ENCODE data around the gene MAPK9.

Gene MAPK9

GRCh38 chr5:180297587-180298282 lies 5.9 kb upstream of the MAPK9 start:
- H3K27me3 ChIP-seq (ENCODE audit: insufficient read depth, low read length): no peaks in the 10 kb centered on the region
- no peak overlapping the region for H3K4me3 ChIP-seq (ENCODE audit: low read length)
- H3K9me3 ChIP-seq (ENCODE audit: low read length): peaks cover 2% of the 10 kb centered on the region
- peaks cover 5% of the 10 kb centered on the region for H3K36me3 ChIP-seq (ENCODE audit: insufficient read depth, low read length)
- H3K4me1 ChIP-seq (ENCODE audit: insufficient read depth, low read length): no peaks in the 10 kb centered on the region
- no peak overlapping the region for H2AFZ ChIP-seq (ENCODE audit: low read depth, low read length)

DNA sequence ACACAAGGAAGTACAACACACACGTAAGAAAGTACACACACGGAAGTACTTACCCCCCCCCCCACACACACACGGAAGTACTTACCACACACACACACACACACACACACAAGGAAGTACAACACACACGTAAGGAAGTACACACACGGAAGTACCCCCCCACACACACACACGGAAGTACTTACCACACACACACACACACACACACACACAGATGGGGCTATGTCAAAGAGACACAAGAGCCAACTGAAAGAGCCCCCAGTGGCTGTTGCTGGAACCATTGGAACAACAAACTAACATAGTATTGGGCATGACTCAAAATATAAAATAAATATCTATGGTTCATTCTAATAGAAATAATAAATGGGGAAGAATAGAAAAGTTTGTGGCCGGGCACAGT lies 4.9 kb upstream of the MAPK9 start:
- Histone ChIP-seq H3K4me3 (ENCODE audit: low read length) (no peak overlapping the region), H3K36me3 (ENCODE audit: insufficient read depth, low read length) (peaks cover 2% of the 10 kb centered on the region), H3K27me3 (ENCODE audit: insufficient read depth, low read length) (no peaks in the 10 kb centered on the region), H3K4me1 (ENCODE audit: insufficient read depth, low read length) (no peaks in the 10 kb centered on the region), H2AFZ (ENCODE audit: low read depth, low read length) (no peak overlapping the region), H3K9me3 (ENCODE audit: low read length) (no peaks in the 10 kb centered on the region)

- Histone ChIP-seq H2AFZ (ENCODE audit: low read depth, low read length) (no peak overlapping the region), H3K36me3 (ENCODE audit: insufficient read depth, low read length) (no peaks in the 10 kb centered on the region), H3K27me3 (ENCODE audit: insufficient read depth, low read length) (no peaks in the 10 kb centered on the region), H3K4me1 (ENCODE audit: insufficient read depth, low read length) (peaks cover 8% of the 10 kb centered on the region), H3K9me3 (ENCODE audit: low read length) (no peaks in the 10 kb centered on the region), H3K4me3 (ENCODE audit: low read length) (no peak overlapping the region)
Observed at GRCh38 chr5:180294913-180295555, 3.2 kb upstream of the MAPK9 start.

DNA sequence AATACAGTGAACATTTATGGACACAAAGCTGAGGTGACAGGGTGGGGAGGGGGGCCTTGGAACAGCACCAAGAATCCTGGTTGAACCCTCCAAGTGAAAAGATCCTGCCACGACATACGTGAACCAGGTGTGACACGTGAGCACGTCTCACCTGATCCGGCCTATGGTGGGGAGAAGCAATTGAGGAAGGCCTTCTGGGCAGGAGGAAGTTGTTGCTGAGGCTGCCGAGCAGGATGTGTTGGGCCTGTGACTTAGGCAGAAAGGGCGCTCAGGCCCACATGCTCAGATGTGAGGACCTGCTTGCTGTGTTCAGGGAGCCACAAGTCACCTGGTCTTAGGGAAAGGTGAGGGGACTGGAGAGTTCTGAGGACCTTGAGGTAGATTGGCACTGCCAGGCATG lies 2.5 kb upstream of the MAPK9 start:
- H3K9me3 ChIP-seq (ENCODE audit: low read length): no peaks in the 10 kb centered on the region
- H3K4me1 ChIP-seq (ENCODE audit: insufficient read depth, low read length): peaks cover 8% of the 10 kb centered on the region
- no peak overlapping the region for H2AFZ ChIP-seq (ENCODE audit: low read depth, low read length)
- H3K27me3 ChIP-seq (ENCODE audit: insufficient read depth, low read length): no peaks in the 10 kb centered on the region
- H3K4me3 ChIP-seq (ENCODE audit: low read length): no peak overlapping the region
- no peaks in the 10 kb centered on the region for H3K36me3 ChIP-seq (ENCODE audit: insufficient read depth, low read length)

DNA sequence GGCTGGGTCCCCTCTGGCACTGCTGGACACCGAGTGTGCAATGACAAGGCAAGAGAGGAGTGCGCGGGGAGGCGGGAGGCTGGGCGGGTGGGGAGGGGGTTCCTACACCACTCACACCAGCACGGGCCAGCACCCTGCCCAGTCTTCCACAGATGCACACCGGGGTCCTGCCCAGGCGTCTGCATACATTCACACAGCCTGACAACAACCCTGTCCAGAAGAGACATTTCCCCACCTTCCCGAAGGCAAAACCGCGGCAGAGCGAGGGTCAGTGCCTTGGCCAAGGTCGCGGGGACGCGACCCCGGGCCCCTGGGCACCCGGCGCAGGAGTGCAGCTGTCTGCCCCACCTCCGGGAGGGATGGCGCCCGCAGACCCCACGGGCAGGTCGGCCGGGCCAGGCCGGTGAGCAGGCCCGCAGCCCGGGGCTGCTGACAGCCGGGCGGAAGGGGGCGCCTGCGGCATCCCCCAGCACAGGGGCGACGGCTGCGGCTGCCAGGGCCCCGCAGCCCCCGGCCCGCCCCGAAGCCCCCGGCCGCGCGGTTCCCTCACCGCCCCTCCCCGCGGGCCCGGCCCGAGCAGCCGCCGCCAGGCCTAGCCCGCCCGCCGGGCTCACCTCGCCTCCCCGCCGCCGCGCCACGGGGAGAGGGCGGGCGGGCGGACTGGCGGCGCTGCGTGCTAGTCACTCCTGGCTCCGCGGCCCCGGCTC lies 496 bp downstream of the MAPK9 start:
- no peaks in the 10 kb centered on the region for H3K27me3 ChIP-seq (ENCODE audit: insufficient read depth, low read length)
- H2AFZ ChIP-seq (ENCODE audit: low read depth, low read length): no peak overlapping the region
- peaks cover 9% of the 10 kb centered on the region for H3K9me3 ChIP-seq (ENCODE audit: low read length)
- H3K4me3 ChIP-seq (ENCODE audit: low read length): peak overlapping the region; percentile 72
- H3K4me1 ChIP-seq (ENCODE audit: insufficient read depth, low read length): peaks cover 8% of the 10 kb centered on the region
- peaks cover 8% of the 10 kb centered on the region for H3K36me3 ChIP-seq (ENCODE audit: insufficient read depth, low read length)

DNA sequence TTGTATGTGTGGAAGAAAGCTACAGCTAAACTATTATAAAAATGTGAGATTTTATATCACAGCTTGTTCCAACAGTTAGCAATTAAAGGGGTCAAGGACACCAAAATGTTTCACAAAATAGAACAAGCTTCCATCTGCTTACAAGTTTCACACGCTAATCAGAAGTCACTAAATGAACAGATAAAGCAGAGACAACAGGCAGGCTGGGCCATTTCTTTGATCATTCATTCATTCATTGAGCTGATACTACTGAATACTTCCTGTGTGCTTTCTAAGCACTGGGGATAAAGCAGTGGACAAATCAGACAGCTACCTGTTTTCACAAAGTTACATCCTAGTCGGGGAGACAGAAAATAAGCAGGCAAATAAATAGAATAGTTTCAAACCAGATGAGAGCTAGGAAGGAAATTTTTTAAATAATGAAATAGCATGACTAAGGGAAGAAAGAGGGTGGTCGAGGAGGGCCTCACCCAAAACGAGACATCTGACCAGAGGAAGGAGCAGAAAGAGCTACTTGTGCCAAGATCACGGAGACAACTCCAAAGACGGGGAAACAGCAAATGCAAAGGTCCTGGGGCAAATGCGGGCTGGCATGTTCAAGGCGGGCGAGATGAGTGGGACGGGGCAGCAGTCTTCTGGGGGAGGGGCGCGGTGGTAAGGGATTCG lies 1.2 kb downstream of the MAPK9 start:
- no peaks in the 10 kb centered on the region for H3K27me3 ChIP-seq (ENCODE audit: insufficient read depth, low read length)
- peaks cover 10% of the 10 kb centered on the region for H3K9me3 ChIP-seq (ENCODE audit: low read length)
- peak overlapping the region; percentile 72 for H3K4me3 ChIP-seq (ENCODE audit: low read length)
- no peak overlapping the region for H2AFZ ChIP-seq (ENCODE audit: low read depth, low read length)
- H3K4me1 ChIP-seq (ENCODE audit: insufficient read depth, low read length): peaks cover 8% of the 10 kb centered on the region
- peaks cover 8% of the 10 kb centered on the region for H3K36me3 ChIP-seq (ENCODE audit: insufficient read depth, low read length)

DNA sequence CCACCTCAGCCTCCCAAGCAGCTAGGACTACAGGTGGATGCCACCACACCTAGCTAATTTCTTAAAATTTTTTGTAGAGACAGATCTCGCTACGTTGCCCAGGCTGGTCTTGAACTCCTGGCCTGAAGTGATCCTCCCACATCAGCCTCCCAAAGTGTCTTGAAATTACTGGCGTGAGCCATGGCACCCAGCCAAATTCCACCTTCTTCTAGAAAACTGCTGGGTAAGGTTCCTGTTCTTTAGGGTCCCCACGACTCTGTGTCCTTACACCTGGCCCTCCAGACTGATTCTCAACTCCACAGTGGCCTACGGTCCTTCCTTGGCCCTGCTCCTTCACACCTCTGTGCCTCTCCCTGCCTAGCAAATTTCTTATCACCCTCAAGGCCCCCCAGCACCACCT lies 1.9 kb downstream of the MAPK9 start:
- Histone ChIP-seq H3K4me3 (ENCODE audit: low read length) (no peak overlapping the region), H3K27me3 (ENCODE audit: insufficient read depth, low read length) (no peaks in the 10 kb centered on the region), H3K4me1 (ENCODE audit: insufficient read depth, low read length) (peaks cover 8% of the 10 kb centered on the region), H3K36me3 (ENCODE audit: insufficient read depth, low read length) (peaks cover 13% of the 10 kb centered on the region), H2AFZ (ENCODE audit: low read depth, low read length) (no peak overlapping the region), H3K9me3 (ENCODE audit: low read length) (peaks cover 15% of the 10 kb centered on the region)

- H3K4me1 ChIP-seq (ENCODE audit: insufficient read depth, low read length): peaks cover 8% of the 10 kb centered on the region
Observed at GRCh38 chr5:180289433-180289832, 2.5 kb downstream of the MAPK9 start.

GRCh38 chr5:180287868-180288267 lies 4.0 kb downstream of the MAPK9 start:
- Histone ChIP-seq H2AFZ (ENCODE audit: low read depth, low read length) (no peak overlapping the region), H3K36me3 (ENCODE audit: insufficient read depth, low read length) (peaks cover 24% of the 10 kb centered on the region), H3K9me3 (ENCODE audit: low read length) (peaks cover 25% of the 10 kb centered on the region), H3K4me1 (ENCODE audit: insufficient read depth, low read length) (peaks cover 8% of the 10 kb centered on the region), H3K27me3 (ENCODE audit: insufficient read depth, low read length) (no peaks in the 10 kb centered on the region), H3K4me3 (ENCODE audit: low read length) (no peak overlapping the region)

More at GRCh38 chr5:180289433-180289832, 2.5 kb downstream of the MAPK9 start:
- no peaks in the 10 kb centered on the region for H3K27me3 ChIP-seq (ENCODE audit: insufficient read depth, low read length)
- peaks cover 15% of the 10 kb centered on the region for H3K36me3 ChIP-seq (ENCODE audit: insufficient read depth, low read length)
- peaks cover 18% of the 10 kb centered on the region for H3K9me3 ChIP-seq (ENCODE audit: low read length)
- no peak overlapping the region for H3K4me3 ChIP-seq (ENCODE audit: low read length)
- no peak overlapping the region for H2AFZ ChIP-seq (ENCODE audit: low read depth, low read length)

DNA sequence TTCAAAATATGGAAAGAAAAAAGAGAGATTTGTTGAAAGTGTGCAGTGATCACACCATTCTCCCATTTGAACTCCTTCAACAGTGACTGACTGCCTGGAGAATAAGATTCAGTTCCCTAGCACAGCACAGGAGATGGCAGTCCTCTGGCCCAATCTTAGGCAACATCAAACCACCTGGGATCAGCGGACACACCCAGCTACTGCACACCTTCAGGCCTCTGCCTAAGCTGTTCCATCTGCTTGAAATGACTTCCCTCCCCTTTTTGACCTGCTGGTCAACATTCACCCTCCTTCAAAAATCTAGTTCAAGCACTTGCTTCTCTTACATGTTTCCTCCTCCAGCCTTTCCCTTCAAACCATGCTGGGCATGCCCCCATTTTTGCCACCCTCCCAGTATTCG lies 4.5 kb downstream of the MAPK9 start:
- Histone ChIP-seq H2AFZ (ENCODE audit: low read depth, low read length) (no peak overlapping the region), H3K27me3 (ENCODE audit: insufficient read depth, low read length) (no peaks in the 10 kb centered on the region), H3K36me3 (ENCODE audit: insufficient read depth, low read length) (peaks cover 28% of the 10 kb centered on the region), H3K4me1 (ENCODE audit: insufficient read depth, low read length) (peaks cover 8% of the 10 kb centered on the region), H3K4me3 (ENCODE audit: low read length) (no peak overlapping the region), H3K9me3 (ENCODE audit: low read length) (peaks cover 30% of the 10 kb centered on the region)

DNA sequence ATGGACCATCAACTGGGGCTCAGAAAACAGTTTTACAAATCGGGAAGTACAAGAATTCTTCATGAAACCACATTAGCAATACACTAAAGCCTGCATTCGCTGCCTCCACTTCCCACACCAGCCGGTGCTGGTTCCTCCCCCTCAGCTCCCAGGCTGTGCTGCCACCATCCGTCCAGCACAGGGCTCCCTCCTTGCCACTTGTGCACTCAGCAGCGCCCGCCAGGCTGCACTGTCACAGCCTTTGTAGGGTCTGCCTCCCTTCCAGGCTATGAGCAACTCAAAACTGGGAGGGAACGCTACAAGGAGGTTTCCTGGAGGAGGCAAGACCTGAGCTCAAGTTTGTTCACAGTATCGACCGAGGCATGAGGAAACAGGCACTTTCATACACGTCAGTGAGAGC lies 7.7 kb downstream of the MAPK9 start:
- Histone ChIP-seq H3K4me3 (ENCODE audit: low read length) (no peak overlapping the region), H3K9me3 (ENCODE audit: low read length) (peaks cover 46% of the 10 kb centered on the region), H3K27me3 (ENCODE audit: insufficient read depth, low read length) (no peaks in the 10 kb centered on the region), H3K4me1 (ENCODE audit: insufficient read depth, low read length) (no peaks in the 10 kb centered on the region), H3K36me3 (ENCODE audit: insufficient read depth, low read length) (peaks cover 49% of the 10 kb centered on the region), H2AFZ (ENCODE audit: low read depth, low read length) (no peak overlapping the region)

DNA sequence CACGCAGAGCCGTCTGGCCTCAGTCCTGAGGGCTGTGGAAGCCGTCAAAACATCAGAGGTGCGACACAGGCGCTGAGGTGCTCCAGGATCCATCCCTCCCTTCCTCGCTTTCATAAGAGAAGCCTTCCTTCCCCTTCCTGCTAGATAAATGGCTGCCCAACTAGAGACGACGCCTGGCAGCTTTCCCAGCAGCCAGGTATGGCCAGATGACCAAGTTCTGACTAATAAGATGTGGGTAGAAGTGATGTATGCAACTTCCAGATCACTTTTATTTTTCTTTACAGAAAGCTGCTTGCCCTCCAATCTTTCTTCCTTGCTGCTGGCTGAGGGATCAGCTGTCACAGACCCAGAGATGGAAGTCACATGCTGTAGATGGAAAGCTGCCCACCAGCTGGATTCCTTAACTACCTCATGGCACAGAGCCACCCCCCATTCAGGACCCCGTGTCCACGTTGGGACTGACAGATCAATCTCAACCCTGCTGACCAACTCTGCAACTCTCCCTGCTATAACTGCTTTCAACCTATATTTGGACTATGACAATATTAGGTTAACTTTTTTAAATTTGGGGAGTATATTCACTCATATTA lies 8.8 kb downstream of the MAPK9 start:
- Histone ChIP-seq H3K9me3 (ENCODE audit: low read length) (peaks cover 49% of the 10 kb centered on the region), H3K36me3 (ENCODE audit: insufficient read depth, low read length) (peaks cover 53% of the 10 kb centered on the region)

DNA sequence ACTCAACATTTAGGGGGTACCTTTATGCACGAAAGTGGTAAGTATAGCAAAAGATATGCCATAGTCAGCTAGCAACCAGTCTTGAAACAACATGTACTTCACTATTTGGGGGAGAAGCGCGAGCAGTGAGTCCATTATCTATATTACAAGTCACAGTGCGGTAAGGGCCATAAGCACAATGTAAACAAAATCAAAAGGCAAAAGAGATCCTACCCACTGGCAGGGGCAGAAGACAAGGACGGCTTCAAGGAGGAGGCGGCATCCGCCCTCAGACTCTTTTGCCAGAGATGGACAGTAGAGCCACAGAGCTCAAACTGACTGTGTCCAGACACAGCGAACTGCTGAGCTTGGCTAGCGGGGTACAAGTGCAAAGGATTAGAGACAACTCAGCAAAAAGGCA lies 9.6 kb downstream of the MAPK9 start:
- H3K27me3 ChIP-seq (ENCODE audit: insufficient read depth, low read length): no peaks in the 10 kb centered on the region
- H3K4me1 ChIP-seq (ENCODE audit: insufficient read depth, low read length): no peaks in the 10 kb centered on the region
- peaks cover 53% of the 10 kb centered on the region for H3K9me3 ChIP-seq (ENCODE audit: low read length)
- H3K4me3 ChIP-seq (ENCODE audit: low read length): no peak overlapping the region
- peaks cover 60% of the 10 kb centered on the region for H3K36me3 ChIP-seq (ENCODE audit: insufficient read depth, low read length)
- no peak overlapping the region for H2AFZ ChIP-seq (ENCODE audit: low read depth, low read length)

More for the DNA sequence above, 8.8 kb downstream of the MAPK9 start:
- no peaks in the 10 kb centered on the region for H3K4me1 ChIP-seq (ENCODE audit: insufficient read depth, low read length)
- no peak overlapping the region for H2AFZ ChIP-seq (ENCODE audit: low read depth, low read length)
- H3K4me3 ChIP-seq (ENCODE audit: low read length): no peak overlapping the region
- H3K27me3 ChIP-seq (ENCODE audit: insufficient read depth, low read length): no peaks in the 10 kb centered on the region

All from neuron (in vitro differentiated cells).